Renal pelvis (tissue), 4 donors: ENCODE measurements around the gene SLC16A3. TPM values are rescaled to one million over a fixed set of nuclear protein-coding genes. Genes with fewer than 3 reads are reported as not detected.

Source experiments
- DNase-seq: peaks from one replicate; pipeline ENCODE4 v3.0.0-alpha.2; 2013
- polyA plus RNA-seq, 3 donors: library from polyadenylated mRNA; unstranded; fragments of 120-200 nt; gene quantifications; one replicate each; pipeline ENCODE4 v1.2.1, GENCODE V29; 2013; ENCODE audit not compliant: insufficient read length in 3 of 3

Gene SLC16A3
- polyA plus RNA-seq, 3 donors = 13.6 to 15.2 (median 13.9) TPM

- DNase-seq = no peak
Observed at GRCh38 chr17:82262344-82262743, 33.5 kb downstream of the SLC16A3 start.

- DNase-seq = no peak
Observed at GRCh38 chr17:82263641-82264040, 34.8 kb downstream of the SLC16A3 start.

DNA sequence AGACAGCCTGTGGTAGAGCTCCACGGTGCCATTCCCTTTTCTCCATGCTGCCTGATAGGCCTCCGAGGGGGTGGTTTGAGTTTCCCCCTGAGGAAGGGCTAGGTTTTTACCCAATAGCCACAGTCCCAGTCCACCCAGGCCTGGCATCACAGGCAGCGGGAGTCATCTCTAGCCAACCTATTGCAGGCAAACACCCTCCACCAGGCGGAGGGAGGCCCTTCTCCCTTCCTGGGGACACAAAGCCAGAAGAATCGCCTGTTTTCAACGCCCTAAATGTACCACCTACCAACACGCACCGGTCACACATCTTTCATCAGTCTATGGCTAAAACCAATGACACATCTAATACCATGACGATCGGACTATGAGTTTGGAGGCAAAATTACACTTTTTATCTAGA lies 37.3 kb downstream of the SLC16A3 start:
- DNase-seq = no peak

GRCh38 chr17:82267575-82268379 lies 38.9 kb downstream of the SLC16A3 start:
- DNase-seq = no peak

DNA sequence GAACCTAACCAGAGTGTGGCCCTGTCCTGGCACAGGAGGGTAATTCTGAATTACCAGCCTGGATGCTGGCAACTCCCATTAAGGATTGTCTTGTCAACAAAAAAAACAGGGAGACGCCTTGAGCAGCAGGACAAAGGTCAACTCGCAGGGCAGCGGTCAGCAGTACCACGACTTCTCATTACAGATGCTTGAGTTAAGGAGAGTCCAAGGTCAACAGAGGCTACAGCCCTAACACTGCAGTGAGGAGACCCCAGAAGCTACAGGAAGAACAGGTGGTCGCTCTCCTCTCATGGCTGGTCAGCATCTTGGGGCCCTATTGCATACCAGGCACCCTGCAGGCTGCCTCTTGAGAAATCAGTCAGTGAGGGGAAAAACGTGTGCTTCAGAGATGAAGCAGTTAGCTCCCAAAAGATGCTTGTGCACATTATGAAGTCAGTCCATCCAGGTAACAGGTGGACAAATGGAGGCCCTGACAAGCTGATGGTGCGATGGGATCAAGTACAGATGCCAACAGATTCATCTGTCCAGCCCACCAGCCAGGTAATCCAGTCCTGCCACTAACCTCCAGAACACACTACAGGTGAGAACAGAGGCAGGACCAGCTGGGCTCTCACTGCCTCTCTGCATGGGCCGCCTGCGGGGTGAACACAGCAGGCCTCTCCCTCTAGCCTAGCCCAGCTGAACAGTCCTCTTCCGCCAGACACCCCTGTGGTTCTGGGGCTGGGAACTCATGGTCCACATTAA lies 40.5 kb downstream of the SLC16A3 start:
- no peak for DNase-seq

GRCh38 chr17:82269882-82270500 lies 41.1 kb downstream of the SLC16A3 start:
- no peak for DNase-seq

- no peak for DNase-seq
Observed at GRCh38 chr17:82270651-82271050, 41.8 kb downstream of the SLC16A3 start.

GRCh38 chr17:82271401-82271800 lies 42.6 kb downstream of the SLC16A3 start:
- no peak for DNase-seq

DNA sequence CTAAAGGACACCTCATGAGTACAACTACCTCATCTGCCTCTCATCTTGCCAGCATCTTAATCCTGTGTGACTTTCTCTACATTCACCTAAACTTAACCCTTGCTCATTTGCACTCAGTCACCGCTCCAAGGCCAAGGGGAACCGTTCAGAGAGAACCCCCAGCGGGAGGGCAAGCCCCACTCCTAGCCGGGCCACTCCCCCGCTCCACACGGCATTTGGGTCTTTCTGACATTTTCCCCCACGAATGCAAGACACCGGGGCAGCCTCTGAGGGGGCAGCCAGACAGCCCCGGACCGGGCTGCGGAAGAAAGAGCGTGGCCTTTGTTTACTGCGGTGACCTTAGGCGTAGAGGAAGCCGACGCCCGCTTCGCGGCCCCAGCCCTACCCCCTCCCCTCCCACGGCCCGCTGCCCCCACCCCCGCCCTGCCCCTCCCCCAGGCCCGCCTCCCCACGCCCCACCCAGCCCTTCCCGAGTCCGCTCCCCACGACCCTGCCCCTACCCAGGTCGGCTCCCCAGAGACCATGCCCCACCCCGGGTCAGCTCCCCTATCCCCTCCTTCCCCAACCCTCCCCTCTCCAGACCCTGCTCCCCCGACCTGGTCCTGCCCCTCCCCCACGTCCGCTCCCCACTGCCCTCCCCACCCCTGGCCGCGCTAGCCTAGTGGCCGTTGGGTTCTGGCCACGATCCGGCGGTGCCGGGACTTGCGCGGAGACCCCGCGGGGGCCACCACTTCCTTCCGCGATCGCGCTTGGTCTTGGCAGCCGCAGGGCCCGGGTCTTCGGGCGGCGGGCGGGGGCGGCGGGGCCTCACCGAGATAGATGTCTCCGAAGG lies 43.9 kb downstream of the SLC16A3 start:
- DNase-seq = no peak

DNA sequence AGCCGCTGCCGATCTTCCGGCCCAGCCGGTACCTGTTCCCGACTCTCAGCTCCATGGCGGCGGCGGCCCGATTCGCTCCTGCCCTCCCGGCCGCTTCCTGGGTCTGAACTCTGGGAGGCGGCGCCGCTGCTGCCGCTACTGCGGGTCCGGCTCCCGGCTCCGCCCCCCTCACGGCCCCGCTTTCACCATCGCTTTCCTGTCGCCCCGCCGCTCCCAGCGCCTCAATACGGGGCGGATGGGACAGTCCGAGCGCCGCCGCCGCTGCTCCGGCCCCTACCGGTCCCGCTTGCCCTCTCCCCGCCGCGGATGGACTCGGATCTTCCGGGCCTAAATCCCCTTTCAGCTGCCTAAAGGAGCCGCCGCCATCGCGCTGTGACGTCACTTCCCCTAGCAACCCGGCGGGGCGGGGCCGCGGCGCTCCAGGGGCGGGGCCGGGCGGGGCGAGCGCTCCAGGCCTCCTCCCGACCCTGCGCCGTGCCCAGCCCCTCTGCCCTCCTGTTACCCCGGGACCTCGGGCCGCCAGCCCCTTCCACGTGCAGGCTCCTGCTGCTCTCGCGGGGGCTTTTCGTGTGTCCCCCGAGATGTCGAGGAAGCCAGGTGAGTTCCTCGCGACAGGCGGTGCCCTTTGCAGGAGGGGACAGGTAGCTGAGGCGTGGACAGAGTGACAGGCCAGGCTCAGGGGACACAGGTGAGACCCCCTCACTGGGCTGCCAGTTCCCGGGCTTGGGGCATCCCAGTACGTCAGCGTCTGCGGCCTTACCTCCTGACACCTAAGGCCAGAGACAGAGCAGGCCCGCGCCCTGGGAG lies 44.7 kb downstream of the SLC16A3 start, which contains the start of gene CSNK1D:
Gene CSNK1D, minus strand, starts transcription at position 374 of the 807 bp plus-strand sequence. Its CDS starts 319 bp downstream, at position 55.
- peak; percentile 92 for DNase-seq

- DNase-seq = no peak
Observed at GRCh38 chr17:82274134-82275020, 45.5 kb downstream of the SLC16A3 start.

DNA sequence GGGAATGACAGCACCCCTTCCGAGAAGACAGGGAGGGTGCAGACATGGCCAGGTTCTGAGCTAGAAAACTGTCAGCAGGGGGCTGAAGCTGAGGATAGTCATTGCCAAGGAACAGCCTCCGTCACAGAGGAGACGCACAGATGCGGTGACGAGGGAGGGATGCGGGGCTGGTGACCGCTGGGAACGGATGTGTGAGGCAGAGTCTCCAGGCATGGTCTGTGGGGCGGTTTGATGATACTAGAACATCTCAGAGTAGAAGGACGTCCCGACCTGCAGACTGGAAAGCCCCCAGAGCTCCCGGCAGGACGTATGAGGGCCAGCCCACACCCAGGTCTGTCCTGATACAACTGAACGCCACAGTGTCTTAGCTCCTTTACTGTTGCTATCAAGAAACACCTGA lies 46.5 kb downstream of the SLC16A3 start:
- DNase-seq = no peak

GRCh38 chr17:82276938-82277337 lies 48.1 kb downstream of the SLC16A3 start:
- DNase-seq = no peak

- no peak for DNase-seq
Observed at GRCh38 chr17:82277851-82278250, 49.0 kb downstream of the SLC16A3 start.

DNA sequence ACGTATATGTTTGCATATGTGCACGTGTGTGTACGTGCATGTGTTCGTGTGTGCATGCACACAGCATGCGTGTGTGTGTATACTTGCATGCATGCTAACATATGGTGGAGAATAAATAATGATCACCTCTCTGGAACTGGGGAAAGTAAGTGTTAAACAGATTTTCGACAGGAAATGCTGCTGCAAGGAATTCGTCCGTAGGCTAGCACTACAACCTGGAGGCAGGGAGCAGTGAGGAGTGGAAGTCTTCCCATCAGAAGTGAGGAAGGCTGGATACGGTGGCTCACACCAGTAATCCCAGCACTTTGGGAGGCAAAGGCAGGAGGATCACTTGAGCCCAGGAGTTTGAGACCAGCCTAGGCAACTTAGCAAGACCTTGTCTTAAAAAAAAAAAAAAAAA lies 49.5 kb downstream of the SLC16A3 start:
- DNase-seq = no peak

DNA sequence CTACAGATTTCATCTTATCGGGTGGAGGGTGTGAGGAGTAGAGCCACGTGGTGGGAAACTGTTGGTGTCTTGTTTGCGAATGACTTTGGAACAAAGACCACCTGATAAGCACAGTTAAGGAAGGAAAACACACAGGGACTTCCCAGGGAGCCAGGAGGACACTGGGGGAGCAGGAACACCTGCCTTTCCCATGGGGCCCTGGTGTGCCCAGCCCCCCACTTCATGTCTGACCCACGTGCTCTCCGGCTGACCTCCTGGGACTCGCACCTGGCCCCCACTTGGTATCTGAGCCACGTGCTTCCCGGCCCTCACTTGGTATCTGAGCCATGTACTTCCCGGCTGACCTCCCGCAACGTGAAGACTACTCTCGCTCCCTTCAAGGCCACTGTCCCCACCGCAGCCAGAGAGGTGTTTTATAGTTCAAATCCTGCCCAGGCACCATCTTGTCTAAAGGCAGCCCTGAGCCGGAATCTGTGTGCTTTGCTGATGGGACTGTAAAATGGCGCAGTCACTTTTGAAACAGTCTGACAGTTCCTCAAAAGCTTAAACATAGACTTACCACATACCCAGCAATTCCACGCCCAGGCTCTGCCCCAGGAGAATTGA lies 50.0 kb downstream of the SLC16A3 start:
- DNase-seq = no peak

- no peak for DNase-seq
Observed at GRCh38 chr17:82280537-82280936, 51.7 kb downstream of the SLC16A3 start.

DNA sequence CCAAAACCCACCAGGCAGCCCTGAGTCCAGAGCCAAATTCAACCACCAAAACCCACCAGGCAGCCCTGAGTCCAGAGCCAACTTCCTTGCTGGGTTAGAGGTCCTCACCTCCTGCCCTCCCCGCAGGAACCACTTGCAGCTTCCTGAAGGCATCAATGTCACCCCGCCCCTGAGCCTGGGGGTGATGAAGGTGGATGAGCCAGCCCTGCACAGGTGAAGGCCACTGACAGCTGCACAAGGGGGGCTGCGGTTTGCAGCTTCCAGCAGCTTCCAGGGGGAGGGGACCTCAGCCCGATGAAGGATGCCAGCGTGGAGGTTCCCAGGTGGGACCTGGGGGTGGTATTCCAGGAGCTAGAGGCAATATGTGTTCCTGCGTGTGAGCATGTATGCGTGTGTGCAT lies 52.2 kb downstream of the SLC16A3 start:
- no peak for DNase-seq

GRCh38 chr17:82281502-82282238 lies 52.8 kb downstream of the SLC16A3 start:
- no peak for DNase-seq
